Stimulated activated naive CD8-positive, alpha-beta T cell treated with anti-CD3 and anti-CD28 coated beads, Interleukin-15, Interleukin-2, amounts not matched to agents 100 U/mL and 50 U/mL, for 24 hours (primary cell): ENCODE measurements around the gene CACNA1B.
"Not testable (repeated sequence)": the region's sequence is repeated elsewhere in the genome, so short reads cannot be mapped to it uniquely, and the experiment has no call there.

Source experiments
- ATAC-seq: fragments of 150-1000 bp; cut with Tn5 transposase; one replicate; pipeline ENCODE4 v1.10.0; 2021
- DNase-seq: peaks from one replicate; pipeline ENCODE4 v3.0.0; 2021

CACNA1B gene

DNA sequence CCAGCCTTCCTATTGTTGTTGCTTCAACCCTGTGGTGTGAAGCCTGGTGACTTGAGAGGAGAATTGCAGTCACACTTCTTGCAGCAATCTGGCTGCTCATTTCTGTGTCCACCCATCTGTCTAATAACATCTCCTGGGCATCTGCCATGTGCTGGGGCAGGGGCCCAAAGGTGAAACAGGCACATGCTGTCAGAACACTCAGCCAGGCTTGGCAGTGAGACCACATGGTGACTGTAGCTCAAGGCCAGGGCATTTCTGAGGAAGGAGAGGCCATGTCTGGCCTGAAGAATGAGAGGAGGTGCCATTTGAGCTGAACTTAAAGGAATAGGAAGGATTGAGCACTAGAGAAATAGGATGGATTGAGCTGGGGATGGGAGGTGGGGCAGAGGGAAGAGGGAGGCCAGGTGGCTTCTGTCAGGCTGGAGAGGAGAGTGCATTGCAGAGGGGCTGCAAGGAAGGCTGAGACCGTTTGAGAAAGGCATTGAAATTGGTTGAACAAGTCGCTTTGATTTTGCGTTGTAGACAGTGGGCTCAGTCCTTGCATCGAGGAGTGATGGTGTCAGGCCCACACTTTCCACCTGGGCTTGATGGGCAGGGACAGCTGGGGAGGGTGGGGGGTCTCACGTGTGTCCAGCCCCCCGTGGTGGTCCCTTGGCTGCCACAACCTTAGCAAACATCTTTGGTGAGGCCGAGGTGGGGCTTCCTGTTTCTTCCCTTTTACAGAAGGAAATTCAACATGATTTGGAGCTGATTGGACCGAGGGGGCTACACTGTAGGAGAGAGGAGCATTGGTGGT is 222.4 kb downstream of the CACNA1B start:
- DNase-seq (no peak), ATAC-seq (no peak)

DNA sequence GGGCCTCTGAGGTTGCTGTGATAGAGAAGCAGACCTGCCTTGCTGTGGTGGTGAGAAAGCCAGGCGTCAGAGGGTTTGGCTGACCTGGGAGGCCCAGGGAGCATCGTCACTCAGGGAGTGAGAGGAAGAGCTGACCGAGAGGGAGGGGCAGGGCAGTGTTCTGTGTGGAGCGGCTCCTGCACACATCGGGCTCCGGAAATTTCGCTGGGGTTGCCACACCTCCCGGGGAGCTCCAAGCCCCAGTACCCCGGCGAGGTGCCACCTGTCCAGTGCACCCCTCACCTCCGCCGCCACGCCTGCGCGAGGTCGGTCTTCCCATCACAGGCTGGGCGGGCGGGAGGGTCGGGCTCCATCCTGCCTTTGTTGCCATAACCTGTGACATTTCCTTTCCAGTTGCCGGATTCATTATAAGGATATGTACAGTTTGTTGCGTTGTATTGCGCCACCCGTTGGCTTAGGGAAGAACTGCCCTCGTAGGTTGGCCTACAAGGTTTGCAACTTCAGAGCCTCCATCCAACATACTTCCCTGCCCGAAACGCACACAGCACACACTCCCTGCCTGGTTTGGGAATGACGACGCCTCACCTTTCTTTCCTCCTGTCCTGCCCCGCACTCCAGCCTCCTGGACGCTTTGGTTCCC is 223.2 kb downstream of the CACNA1B start:
- DNase-seq: no peak
- no peak for ATAC-seq

DNA sequence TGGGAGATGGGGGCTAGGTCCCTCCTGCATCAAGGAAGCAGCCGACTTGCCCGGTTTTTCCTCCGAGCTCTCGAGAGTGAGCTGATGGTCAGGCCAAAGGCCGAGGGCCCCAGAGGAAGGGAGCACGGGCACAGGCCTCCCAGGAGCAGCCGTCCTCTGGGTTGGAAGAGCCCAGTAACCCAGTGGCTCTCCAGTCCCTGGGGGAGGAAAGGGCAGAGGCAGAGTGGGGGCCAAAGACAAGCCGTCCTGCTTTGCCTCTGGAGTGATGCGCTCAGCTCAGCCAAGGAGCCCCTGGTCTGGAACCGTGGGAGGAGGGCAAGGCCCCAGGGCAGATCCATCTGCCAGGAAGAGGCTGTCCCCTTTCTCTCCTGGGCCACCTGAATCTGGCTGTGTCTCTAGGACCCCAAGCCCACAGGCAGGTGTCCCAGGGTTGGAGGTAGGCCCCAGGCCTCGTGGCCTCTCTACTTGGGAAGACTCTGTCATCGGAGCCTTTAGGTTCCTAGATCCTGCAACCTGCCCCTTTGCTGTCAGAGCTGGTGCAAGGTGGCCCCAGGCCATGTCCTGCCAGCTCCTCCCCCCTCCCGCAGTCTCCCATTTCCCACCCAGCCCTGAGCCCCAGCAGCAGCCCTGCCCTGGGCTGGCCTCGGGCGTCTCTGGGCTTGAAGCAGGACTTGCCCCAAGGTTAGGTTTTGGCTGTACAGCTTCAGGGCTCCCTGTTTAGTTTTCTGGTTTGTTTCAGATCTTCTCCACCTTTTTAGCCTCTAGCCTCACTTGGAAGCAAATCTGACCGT is 224.1 kb downstream of the CACNA1B start:
- no peak for ATAC-seq
- DNase-seq: no peak

DNA sequence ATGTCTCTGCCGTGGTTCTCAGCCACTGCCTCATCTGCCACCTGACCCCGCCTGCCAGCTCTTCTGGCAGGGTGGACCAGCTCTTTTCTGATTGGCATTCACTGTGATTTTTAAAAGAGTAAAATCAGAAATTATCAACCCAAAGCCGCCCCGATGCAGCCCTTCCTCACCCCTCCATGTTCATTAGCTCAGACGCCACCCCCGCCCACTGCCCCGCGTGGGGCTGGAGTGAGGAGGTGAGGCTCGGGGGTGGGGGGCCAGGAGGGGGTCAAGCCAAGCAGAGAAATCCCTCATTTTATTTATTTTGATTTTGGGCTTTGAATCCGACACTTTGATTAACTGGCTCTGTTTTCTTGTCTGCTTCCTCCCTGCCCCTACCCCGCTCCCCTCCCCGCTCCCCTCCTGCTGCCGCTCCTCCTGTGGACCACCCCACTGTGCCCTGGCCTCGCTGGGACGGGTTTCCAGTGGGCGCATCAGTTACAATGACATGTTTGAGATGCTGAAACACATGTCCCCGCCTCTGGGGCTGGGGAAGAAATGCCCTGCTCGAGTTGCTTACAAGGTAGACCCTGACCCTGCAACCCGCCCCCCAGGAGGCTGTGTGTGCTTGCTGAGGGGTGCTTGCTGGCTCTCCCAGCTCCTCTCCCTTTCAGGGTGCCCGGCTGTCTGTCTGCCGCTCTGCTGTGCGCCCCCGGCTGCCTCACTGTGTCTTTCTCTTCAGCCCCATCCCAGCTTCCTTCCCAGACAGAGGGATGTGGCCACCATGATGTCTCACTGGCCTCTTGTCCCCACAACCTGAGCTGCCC is 224.9 kb downstream of the CACNA1B start:
- no peak for DNase-seq
- no peak for ATAC-seq

DNA sequence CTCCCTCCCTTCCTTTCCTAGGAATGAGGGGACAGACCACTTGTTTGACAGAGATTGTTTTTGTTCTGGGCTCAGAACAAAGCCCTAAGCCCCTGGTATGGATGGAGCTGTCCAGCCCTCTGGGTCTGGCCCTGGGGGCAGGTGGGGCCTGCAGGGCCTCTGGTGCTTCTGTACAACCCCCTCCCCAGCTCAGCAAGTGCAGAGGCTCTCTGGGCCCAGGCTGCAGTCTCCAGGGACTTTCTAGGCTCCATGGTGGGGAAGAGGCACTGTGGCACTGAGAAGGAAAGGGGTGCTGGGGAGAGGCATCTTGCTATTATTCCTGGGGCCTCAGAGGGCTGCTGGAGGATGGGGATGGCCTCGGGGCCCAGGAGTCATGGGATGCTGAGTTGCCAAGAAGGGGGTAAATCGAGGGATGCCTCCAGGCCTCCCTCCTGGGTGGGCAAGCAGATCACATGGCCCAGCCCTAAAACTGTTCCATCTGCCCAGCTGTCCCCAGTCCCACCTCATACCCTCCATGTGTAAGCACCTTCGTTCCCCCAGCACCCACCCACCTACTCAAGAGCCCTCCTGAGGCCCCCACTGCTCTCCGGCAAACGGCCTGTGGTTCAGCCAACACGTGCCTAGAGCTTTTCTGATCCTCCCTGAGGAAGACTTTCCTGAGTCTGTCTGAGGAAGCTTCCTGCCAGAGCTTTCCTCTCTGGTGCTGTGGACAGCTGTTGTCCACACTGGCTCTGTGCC is 225.7 kb downstream of the CACNA1B start:
- no peak for ATAC-seq

DNA sequence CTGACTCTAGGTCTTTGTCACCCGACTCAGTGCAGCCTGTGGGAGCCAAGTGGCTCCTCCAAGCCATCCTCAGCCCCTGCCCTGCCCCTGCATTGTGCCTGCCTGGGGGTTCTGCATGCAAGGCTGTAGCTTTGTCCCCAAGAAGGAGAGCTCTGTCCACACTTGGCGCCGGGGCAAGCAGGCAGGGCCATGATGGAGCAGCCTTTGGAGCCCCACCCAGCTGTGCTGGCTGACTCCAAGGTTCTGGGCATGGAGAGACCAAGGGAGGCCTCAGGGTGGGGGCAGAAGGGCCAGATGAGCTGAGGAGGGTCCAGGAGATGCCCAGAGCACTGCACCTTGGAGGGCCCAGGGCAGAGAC is 226.2 kb downstream of the CACNA1B start:
- DNase-seq: no peak
- ATAC-seq: no peak

More for the DNA sequence above, 225.7 kb downstream of the CACNA1B start:
- DNase-seq: no peak

DNA sequence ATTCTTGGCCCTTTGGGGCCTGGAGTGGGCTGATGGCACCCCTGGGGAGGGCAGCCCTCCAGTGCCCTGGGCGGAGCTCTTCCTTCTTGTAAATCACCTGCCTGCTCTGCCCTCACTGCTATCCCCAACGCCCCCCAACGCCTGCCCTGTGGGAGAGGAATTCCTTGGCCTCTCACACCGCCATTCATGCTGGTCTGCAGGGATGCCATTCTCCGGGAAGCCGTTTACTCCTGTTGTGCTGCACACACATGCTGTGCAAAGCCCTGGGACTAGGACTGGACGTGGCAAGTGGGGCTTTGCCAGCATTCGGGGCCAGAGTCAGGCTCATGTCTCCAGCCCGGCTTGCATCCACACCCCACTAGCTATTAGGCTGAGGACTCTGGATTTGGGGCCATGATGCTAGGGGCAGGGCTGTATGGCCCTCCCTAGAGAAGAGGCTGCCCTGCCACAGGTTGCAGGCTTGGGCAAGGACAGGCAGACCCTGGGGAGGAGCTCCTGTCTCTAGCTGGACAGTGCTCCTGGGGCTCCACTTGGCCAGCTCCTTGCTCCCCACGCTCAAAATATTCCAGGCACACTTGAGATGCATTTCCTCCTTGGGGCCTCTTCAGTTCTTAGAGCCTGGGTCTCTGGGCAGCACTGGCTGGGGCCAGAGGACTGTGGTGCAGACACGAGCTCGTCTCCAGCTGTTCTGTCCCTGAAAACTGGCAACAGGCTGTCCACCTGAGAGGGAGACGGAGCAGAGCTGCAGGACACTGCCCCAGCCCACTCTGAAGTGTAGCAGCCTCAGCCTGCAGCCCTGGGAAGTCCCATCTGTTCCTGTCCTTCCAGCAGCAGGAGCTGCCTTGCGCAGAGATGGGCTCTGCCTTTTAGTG is 226.9 kb downstream of the CACNA1B start:
- DNase-seq (no peak), ATAC-seq (no peak)

DNA sequence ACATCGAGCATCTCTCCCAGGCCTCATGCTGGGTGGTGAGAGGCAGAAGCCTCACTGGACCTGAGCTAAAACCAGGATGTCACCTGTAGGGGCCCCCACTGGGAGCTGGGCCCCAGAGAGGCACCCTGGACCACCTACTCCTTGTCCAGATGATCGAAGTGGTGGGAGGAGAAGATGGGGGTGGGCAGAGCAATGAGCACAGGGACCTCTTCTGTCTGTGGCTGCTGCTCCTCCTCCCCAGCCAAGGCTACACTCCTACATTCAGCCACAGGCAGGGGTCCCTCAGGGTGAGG is 227.5 kb downstream of the CACNA1B start:
- ATAC-seq: no peak
- no peak for DNase-seq

DNA sequence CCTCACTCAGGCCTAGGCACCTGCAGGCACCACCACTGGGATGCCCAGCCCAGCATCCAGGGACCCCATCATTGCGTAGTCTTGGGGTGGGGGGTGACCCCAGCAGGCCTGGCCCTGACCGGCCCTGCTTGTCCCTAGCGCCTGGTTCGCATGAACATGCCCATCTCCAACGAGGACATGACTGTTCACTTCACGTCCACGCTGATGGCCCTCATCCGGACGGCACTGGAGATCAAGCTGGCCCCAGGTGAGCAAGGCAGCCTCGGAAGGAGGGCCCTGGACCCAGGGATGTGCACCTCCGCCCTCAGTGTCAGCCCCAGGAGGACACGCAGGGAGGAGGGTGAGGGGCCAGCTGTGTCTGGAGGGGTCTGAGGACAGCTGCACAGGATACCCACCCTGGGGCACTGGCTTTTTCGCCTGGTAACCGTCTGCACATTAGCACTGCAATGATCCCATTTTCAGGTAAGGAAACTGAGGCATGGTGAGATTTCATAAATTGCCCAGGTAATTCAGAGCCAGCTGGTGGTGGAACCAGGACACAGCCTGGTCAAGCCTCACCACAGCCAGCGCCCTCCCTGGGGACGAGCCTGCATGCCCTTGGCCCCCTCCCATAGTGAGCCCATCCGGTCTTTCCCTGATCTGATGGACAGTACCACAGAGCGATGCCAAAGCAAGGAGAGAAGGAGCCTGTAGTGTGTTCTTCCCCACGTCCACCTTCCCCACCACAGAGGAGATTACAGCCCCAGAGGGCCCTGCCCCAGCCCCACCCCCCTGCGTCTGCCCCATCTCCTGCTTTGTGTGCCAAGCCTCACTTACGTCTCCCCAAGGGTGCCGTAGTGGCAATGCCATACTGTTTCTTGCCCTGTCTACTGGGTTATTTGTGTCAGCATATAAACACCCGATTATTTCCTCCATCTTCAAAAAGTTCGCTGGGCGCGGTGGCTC is 228.3 kb downstream of the CACNA1B start:
- ATAC-seq: peak; percentile 17

DNA sequence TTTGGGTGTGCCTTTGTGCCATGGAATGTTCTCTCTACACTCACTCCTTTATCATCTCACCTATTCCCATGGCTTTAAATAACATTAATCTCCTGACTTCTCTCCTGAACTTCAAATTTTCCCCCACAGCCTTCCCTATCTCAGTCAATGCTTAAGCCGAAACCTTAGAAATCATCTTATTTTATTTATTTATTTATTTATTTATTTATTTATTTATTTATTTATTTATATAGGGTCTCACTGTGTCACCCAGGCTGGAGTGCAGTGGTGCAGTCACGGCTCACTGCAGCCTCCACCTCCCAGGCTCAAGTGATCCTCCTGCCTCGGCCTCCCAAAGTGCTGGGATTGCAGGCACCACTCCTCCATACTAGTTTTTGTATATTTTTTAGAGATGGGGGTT is 229.5 kb downstream of the CACNA1B start:
- not testable (repeated sequence) for ATAC-seq, DNase-seq

More for the DNA sequence above, 228.3 kb downstream of the CACNA1B start:
- no peak for DNase-seq

DNA sequence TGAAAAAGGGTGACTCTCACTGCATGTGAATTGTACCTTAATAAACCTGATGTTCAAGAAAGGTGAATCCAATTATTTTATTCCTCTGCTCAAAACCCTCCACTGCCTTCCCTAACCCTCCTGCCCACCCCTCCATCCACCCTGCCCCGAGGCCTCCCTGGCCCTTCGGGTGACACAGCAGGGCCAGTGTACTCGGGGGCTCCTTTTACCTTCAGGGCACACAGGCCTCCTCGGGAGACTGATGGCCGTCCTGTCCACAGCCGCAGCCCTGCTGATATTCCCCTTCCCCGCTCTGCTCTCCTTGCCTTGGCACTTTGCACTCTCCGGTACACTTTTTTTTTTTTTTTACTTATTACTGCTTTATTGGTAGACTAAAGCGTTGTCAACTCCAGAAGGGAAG is 234.0 kb downstream of the CACNA1B start:
- DNase-seq: no peak
- no peak for ATAC-seq

DNA sequence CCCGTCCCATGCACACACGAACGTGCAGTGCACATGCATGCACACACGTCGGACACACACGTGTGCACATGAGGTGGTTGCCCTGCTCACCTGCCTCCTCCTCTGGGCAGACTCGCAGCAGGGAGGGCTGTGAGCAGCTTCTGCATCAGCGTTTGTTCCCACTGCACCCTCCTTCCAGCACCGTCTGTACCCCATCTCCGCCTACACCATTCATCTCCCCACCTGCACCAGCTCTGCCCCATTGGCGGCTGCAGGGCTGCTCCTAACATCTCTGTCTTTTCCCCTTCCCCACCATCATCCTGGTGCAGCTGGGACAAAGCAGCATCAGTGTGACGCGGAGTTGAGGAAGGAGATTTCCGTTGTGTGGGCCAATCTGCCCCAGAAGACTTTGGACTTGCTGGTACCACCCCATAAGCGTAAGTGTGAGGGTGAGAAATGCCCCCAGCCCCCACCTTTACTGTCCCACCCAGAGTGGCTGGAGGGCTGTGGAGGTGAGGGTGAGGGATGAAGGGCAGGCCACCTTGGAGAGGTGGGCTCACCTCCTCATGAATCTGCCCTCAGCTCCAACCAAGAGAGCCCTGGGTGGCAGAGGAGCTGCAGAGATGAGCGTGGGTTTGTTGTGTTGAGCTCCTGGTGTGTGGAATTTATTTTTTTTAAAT is 234.6 kb downstream of the CACNA1B start:
- DNase-seq (no peak), ATAC-seq (no peak)

DNA sequence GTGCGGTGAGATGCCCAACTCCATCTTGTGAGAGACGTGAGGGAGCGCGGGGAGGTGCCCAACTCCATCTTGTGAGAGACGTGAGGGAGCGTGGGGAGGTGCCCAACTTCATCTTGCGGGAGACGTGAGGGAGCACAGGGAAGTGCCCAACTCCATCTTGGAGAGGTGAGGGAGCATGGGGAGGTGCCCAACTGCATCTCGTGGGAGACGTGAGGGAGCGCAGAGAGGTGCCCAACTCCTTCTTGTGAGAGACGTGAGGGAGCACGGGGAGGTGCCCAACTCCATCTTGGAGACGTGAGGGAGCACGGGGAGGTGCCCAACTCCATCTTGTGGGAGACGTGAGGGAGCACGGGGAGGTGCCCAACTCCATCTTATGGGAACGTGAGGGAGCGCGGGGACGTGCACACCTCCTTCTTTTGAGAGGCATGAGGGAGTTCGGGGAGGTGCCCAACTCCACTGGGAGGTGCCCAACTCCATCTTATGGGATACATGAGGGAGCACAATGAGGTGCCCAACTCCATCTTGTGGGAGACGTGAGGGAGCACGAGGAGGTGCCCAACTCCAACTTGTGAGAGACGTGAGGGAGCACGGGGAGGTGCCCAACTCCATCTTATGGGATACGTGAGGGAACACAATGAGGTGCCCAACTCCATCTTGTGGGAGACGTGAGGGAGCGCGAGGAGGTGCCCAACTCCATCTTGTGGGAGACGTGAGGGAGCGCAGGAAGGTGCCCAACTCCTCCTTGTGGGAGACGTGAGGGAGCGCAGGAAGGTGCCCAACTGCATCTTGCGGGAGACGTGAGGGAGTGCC is 235.4 kb downstream of the CACNA1B start:
- no peak for ATAC-seq

DNA sequence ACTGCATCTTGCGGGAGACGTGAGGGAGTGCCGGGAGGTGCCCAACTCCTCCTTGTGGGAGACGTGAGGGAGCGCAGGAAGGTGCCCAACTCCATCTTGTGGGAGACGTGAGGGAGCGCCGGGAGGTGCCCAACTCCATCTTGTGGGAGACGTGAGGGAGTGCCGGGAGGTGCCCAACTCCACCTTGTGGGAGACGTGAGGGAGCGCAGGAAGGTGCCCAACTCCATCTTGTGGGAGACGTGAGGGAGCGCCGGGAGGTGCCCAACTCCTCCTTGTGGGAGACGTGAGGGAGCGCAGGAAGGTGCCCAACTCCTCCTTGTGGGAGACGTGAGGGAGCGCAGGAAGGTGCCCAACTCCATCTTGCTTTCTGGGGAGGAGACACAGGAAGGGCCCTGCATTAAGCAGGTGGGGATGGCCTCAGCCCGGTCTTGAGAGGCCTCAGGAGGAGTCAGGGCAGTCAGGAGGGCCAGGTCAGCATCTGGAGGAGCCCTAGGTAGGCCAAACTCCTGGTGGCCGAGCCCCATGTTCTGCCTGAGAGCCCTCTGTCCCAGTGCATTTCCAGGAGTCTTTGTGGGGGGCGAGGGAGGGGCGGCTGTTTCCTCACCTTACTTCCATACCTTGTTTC is 236.2 kb downstream of the CACNA1B start:
- DNase-seq, ATAC-seq: not testable (repeated sequence)

More for the DNA sequence above, 235.4 kb downstream of the CACNA1B start:
- no peak for DNase-seq

DNA sequence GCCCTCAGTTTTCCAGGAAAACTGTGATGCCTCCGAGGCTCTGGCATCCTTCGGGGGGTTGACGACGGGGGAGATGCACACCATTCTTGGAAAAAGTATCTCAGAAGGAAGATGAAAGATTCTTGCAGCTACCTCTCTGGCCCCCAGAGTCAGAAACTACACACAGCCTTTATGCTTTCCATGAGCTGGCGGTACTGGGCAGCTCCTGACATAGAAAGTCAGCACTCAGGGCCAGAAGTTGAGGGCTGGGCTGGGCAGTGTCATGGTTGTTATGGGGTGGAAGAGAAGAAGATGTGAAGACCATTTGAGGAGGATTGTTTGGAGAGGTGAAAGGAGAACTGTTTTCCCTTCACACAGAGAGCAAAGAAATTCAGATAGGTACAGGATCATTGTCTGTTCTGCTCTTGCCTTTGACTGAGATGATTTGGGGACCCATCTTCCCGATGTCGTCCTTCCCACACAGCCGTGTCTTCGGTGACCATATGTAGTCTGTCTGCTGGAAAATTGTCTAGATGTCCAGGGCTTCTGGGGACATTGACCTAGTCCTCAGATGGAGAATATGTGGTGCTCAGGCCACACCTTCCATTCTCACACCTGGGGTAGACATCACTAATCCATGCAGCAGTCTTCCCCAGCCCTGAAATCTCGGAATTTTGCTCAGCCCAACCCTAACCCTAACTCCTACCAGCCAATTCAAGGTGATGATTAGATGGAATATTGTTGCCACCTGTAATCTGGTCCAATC is 237.1 kb downstream of the CACNA1B start:
- DNase-seq (no peak), ATAC-seq (no peak)

DNA sequence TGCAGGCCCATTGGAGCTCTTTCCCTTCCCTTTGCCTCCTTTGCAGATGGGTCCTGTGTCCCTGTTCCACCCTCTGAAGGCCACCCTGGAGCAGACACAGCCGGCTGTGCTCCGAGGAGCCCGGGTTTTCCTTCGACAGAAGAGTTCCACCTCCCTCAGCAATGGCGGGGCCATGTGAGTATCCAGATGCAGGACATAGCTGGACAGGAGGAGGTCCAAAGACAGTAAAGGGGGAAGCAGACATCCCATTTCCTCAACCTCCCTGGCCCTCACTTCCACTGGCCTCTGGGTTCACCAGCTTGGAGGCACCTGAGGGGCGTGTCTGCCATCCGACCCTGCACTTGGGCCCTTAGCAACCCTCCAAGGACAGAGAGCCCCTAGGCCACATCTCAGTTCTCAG is 237.9 kb downstream of the CACNA1B start:
- no peak for DNase-seq
- ATAC-seq: no peak

DNA sequence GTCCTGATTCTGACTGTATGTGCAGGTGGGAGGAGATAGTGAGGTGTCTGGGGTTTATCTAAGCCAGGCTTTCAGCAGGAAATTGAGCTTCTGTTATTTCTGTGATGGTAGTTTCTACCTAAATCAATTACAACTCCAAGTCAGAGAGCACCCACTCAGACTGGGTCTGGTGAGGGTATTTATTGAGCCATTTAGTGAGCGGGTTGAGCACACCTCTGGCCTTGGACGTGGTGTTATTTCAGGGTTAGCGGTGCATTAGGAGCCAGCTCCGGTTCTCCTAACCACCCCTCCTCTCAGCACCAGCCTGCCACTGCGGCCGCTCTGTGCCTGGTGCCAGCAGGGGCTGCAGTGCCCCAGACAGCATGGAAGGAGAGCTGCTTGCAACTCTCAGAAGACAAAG is 238.9 kb downstream of the CACNA1B start:
- ATAC-seq: no peak

More for the DNA sequence above, 238.9 kb downstream of the CACNA1B start:
- DNase-seq: no peak
